Measurements from ENCODE around the gene ANKS1A.
"Not testable (repeated sequence)": the region's sequence is repeated elsewhere in the genome, so short reads cannot be mapped to it uniquely, and the experiment has no call there.

The ANKS1A gene

GRCh38 chr6:35096129-35096862, 207.2 kb downstream of the ANKS1A start:
- DNase-seq (ENCODE audit: low read depth in 2 of 2) = no peak

GRCh38 chr6:35099116-35099515, 210.1 kb downstream of the ANKS1A start:
- DNase-seq (ENCODE audit: low read depth in 2 of 2) = no peak

DNA sequence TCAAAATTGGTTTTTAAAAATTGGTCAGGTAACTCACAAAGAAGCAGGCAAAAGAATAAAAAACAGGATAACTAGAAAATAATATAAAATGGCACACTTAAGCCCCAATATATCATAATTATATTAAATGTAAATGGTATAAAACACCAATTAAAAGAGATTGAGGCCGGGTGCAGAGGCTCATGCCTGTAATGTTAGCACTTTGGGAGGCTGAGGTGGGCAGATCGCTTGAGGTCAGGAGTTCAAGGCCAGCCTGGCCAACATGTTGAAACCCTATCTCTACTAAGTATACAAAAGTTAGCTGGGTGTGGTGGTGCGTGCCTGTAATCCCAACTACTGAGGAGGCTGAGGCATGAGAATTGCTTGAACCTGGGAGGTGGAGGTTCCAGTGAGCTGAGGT, 216.0 kb downstream of the ANKS1A start:
- DNase-seq (ENCODE audit: low read depth in 2 of 2) = no peak

DNA sequence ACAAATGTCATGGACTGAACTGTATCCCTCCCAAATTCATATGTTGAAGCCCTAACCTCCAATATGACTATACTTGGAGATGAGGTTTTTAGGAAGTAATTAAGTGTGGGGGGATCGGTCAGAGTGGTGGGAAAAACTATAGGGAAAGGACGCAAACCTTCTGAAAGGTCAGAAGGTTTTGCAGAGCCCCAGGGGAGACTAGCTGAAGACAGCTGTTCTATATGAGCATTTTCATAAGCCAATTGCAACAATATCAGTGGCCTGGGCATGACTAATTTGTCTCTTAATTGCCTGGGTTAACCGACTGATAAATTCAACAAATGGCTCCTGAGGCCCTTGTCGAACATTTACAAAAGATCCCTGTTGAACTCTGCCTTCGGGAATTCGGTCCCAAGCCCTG, 217.0 kb downstream of the ANKS1A start:
- not testable (repeated sequence) for DNase-seq (ENCODE audit: low read depth in 2 of 2)

DNA sequence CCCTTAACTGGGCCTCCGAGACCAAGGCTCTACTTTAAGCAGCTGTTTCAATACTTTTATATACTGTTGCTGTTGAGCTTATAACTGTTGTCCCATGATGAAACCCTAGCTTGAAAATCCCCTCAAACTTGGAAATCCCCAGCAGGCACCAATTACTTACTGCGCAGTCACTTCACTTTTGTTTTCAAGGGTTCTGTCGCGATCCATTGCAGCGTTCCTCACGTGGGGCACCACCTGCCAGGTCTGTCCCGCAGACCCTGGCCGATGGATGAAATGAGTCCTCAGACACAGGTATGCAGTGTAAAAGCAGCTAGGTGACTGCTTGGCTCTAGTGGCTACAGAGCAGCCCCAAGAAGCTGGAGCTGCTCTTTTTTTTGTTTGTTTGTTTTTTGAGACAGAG, 218.2 kb downstream of the ANKS1A start:
- not testable (repeated sequence) for DNase-seq (ENCODE audit: low read depth in 2 of 2)

- not testable (repeated sequence) for DNase-seq (ENCODE audit: low read depth in 2 of 2)
These were observed 218.7 kb downstream of the ANKS1A start for GRCh38 chr6:35107761-35108160.

- no peak for DNase-seq (ENCODE audit: low read depth in 2 of 2)
These were observed 219.3 kb downstream of the ANKS1A start for GRCh38 chr6:35108309-35108885.

DNA sequence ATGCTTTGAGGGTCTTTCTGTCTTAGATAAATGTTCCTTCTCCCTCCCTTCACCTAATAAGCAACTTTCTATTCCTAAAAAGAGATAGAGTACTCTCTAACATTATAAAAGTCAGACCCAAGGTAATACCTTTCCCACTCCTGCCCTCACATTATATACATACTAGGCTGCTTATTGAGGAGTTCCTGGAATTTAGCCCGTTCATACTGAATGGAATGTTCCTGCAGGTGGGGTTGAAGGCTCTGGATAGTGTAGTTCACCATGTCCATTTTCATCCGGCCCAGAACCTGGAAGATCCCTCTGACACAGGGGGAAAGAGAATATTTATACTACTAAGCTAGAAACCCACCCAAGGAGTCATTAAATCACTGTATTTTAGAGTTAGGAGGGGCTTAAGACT, 231.7 kb downstream of the ANKS1A start:
- DNase-seq (ENCODE audit: low read depth in 2 of 2) = no peak

- no peak for DNase-seq (ENCODE audit: low read depth in 2 of 2)
These were observed 235.3 kb downstream of the ANKS1A start for GRCh38 chr6:35124356-35124755.

DNA sequence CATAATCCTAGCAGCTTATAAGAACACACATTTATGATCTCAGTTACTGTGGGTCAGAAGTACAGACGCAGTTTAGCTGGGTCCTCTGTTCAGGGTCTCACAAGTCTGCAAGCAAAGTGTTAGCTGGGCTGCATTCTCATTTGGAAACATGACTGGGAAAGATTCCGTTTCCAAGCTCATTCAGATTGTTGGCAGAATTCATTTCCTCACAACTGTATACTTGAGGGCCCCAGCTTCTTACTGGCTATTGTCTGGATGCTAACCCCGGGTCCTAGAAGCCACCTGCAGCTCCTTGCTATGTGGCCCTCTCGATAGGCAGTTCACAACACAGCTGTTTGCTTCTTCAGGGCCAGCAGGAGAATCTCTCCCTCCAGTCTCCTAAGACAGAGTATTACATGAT, 239.0 kb downstream of the ANKS1A start:
- DNase-seq (ENCODE audit: low read depth in 2 of 2) = no peak

GRCh38 chr6:35128496-35128895, 239.4 kb downstream of the ANKS1A start:
- DNase-seq (ENCODE audit: low read depth in 2 of 2) = no peak

DNA sequence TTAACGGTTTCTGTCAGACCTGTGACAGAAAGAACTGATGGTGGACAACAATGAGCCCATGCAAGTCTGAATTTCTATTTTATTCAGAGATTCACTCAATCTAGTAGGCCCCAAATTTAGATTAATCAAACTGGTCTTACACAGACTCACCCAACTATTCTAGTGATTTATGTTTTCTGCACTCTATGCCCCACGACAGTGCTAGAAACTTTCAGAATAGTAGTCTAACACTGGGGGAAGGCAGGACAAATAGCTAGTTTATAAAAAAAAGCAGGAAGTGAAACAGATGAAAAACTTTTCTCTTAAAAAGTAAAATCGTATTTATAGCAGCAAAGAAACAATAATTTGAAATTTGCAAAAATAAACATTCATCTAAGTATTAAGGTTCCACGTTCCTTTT, 247.1 kb downstream of the ANKS1A start:
- no peak for DNase-seq (ENCODE audit: low read depth in 2 of 2)

DNA sequence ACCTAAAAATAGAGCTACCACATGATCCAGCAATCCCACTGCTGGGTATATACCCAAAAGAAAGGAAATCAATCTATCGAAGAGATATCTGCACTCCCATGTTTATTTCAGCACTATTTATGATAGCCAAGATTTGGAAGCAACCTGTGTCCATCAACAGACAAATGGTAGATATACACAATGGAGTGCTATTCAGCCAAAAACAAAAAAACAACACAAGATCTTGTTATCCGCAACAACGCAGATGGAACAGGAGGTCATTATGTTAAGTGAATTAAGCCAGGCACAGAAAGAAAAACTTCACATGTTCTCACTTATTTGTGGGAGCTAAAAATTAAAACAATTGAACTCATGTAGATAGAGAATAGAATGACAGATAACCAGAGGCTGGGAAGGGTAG, 249.1 kb downstream of the ANKS1A start:
- DNase-seq (ENCODE audit: low read depth in 2 of 2) = not testable (repeated sequence)

DNA sequence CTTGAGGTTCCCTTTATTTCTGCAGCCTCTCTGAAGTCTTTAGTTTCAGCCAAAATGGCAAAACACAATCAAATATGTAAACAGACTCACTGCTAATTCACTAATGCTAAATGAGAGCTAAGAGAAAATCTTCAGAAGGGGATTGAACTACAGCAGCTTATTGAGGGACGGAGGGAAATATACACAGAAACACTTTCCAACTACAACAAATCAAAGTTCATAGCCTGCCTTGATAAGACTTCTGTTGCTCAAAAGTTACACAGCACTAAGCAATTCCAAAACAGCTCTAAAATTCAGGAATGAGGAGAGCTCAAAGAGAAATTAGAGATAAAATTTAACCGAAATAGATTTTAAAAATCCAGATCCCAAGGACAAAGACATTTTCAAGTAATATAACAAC, 250.4 kb downstream of the ANKS1A start:
- DNase-seq (ENCODE audit: low read depth in 2 of 2) = no peak

- DNase-seq (ENCODE audit: low read depth in 2 of 2) = peak in 1 of 2 donors; percentile 27
These were observed 251.0 kb downstream of the ANKS1A start for GRCh38 chr6:35139924-35140638.

GRCh38 chr6:35140639-35141006, 251.6 kb downstream of the ANKS1A start:
- DNase-seq (ENCODE audit: low read depth in 2 of 2) = no peak

Data from stimulated activated CD4-positive, alpha-beta T cell treated with anti-CD3 and anti-CD28 coated beads, Interleukin-4, amount 100 ng/mL, for 48 hours (primary cell).